ENCODE results near the gene REP15. TPM values are rescaled to one million over a fixed set of nuclear protein-coding genes. Genes with fewer than 3 reads are reported as not detected.

REP15 gene, protein sequence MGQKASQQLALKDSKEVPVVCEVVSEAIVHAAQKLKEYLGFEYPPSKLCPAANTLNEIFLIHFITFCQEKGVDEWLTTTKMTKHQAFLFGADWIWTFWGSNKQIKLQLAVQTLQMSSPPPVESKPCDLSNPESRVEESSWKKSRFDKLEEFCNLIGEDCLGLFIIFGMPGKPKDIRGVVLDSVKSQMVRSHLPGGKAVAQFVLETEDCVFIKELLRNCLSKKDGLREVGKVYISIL
- 0.28 to 0.97 TPM (median 0.48 TPM) in 5 replicates for total RNA-seq (2022; extraction: Qiagen RNA extraction; ENCODE audit: low read depth)

DNA sequence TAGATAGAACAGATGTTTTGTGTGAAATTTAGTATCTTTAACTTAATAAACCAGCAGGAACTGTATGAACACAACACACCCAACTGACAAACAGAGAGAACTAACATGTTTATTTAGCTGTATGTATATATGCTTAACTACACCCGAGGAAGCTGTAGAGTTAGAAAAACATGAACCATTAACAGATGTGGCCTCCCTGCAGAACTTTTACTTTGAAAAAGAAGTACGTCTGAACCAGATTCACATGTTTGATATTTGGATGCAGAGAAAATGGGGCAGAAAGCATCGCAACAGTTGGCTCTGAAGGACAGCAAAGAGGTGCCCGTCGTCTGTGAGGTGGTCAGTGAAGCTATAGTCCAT, at the start of gene REP15:
Gene REP15, plus strand, starts transcription at position 155 of the 360 bp plus-strand sequence. Its CDS starts 116 bp downstream, at position 271.

DNA sequence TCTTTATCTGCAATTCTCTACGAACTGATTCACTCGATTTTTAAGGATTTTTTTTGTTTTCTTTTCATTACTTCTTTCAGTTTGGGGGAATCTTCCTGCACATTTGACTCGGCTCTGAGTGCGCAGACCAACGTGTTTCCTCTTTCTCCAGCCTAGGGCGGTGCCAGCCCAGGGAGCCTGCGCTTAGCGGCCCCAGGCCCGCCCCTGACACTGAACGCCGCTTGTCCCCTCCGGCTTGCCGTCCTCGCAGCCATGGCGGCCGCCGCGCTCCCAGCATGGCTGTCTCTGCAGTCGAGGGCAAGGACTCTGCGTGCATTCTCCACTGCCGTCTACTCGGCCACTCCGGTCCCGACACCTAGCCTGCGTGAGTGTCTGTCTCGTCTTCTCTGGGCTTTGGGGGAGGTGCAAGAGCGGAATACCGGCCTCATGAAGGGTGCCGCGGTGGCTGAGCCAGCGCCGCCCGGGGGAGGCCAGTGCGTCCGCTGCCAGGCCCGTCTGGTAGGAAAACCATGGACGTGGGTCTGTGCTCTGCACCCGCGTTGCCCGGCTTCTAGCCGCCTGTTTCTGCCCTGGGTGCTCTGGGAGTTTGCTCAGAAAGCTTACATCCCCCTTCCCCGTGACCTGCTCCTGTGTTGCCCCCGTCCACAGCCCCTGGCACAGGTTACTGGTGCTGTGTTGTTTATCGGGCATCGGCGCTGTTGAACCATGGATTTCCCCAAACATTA, 14.5 kb downstream of the REP15 start, which contains the start of gene MRPS35:
Gene MRPS35, plus strand, starts transcription at position 241 of the 725 bp plus-strand sequence. Its CDS starts 12 bp downstream, at position 253.

Other genes starting within 250 kb of the REP15 start
- 0.13 to 0.50 TPM (median 0.24 TPM) in 5 replicates for gene SMCO2, start 249.7 kb upstream of the REP15 start, total RNA-seq (2022; extraction: Qiagen RNA extraction; ENCODE audit: low read depth)
- gene PPFIBP1, start 172.2 kb upstream of the REP15 start, total RNA-seq (2022; extraction: Qiagen RNA extraction; ENCODE audit: low read depth): 19.1 to 41.8 TPM (median 28.8 TPM) in 5 replicates
- gene MRPS35, start 14.4 kb downstream of the REP15 start, total RNA-seq (2022; extraction: Qiagen RNA extraction; ENCODE audit: low read depth): 94.6 to 108 TPM (median 96.7 TPM) in 5 replicates
- 14.2 to 18.7 TPM (median 16.7 TPM) in 5 replicates for gene KLHL42, start 83.8 kb downstream of the REP15 start, total RNA-seq (2022; extraction: Qiagen RNA extraction; ENCODE audit: low read depth)
- 0.07 to 0.13 TPM in 2 of 5 replicates, not detected in the others for gene MANSC4, start 83.8 kb downstream of the REP15 start, total RNA-seq (2022; extraction: Qiagen RNA extraction; ENCODE audit: low read depth)